Measurements from ENCODE around the gene HHLA2.

DNA sequence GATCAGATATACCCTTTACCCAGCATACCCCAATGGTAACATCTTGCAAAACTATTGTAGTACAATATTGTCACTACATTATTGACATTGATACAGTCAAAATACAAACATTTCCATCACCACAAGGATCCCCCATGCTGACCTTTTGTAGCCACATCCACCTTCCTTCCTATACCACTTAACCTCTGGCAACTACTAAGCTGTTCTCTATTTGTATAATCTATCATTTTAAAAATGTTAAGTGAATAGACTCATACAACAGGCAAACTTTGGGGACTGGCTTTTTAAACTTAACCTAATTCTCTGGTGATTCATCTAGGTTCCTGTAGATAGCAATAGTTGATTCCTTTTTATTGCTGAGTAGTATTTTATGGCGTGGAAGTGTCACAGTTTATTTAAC is 44.5 kb upstream of the HHLA2 start:
- TF ChIP-seq, protein P1, sequence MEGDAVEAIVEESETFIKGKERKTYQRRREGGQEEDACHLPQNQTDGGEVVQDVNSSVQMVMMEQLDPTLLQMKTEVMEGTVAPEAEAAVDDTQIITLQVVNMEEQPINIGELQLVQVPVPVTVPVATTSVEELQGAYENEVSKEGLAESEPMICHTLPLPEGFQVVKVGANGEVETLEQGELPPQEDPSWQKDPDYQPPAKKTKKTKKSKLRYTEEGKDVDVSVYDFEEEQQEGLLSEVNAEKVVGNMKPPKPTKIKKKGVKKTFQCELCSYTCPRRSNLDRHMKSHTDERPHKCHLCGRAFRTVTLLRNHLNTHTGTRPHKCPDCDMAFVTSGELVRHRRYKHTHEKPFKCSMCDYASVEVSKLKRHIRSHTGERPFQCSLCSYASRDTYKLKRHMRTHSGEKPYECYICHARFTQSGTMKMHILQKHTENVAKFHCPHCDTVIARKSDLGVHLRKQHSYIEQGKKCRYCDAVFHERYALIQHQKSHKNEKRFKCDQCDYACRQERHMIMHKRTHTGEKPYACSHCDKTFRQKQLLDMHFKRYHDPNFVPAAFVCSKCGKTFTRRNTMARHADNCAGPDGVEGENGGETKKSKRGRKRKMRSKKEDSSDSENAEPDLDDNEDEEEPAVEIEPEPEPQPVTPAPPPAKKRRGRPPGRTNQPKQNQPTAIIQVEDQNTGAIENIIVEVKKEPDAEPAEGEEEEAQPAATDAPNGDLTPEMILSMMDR (conservative IDR thresholded peaks at IDR 0.05; ENCODE audit: low read depth, low read length) = no peak
- TF ChIP-seq EZH2 (IDR thresholded peaks at IDR 0.05; ENCODE audit: low read length, unreplicated experiment) = no peak

All from PC-3 (cell line).